Hippocampal formation (tissue), 2 donors: Measurements from ENCODE around the gene ZFYVE28.
A peak's percentile ranks its signal among the peaks of the same experiment; 100 is the strongest.

Experiments
- DNase-seq, 2 donors: peaks; one replicate each; lab custom pipeline; 2025; lab: John Stamatoyannopoulos, UW

The ZFYVE28 gene

GRCh38 chr4:2411786-2412510 is 6.5 kb downstream of the ZFYVE28 start:
- no peak for DNase-seq

GRCh38 chr4:2409381-2409783 is 9.1 kb downstream of the ZFYVE28 start:
- no peak for DNase-seq

GRCh38 chr4:2408976-2409375 is 9.5 kb downstream of the ZFYVE28 start:
- no peak for DNase-seq

GRCh38 chr4:2408401-2408958 is 10.0 kb downstream of the ZFYVE28 start:
- no peak for DNase-seq

GRCh38 chr4:2407991-2408342 is 10.5 kb downstream of the ZFYVE28 start:
- no peak for DNase-seq

GRCh38 chr4:2406920-2407319 is 11.5 kb downstream of the ZFYVE28 start:
- DNase-seq: no peak

- DNase-seq: no peak
Observed at GRCh38 chr4:2406406-2406805, 12.0 kb downstream of the ZFYVE28 start.

GRCh38 chr4:2402941-2403340 is 15.5 kb downstream of the ZFYVE28 start:
- peak in 1 of 2 donors; percentile 68 for DNase-seq

- DNase-seq: peak in 1 of 2 donors; percentile 65
Observed at GRCh38 chr4:2402048-2402842, 16.2 kb downstream of the ZFYVE28 start.

- no peak for DNase-seq
Observed at GRCh38 chr4:2401610-2401983, 16.8 kb downstream of the ZFYVE28 start.

GRCh38 chr4:2400841-2401609 is 17.4 kb downstream of the ZFYVE28 start:
- no peak for DNase-seq

- DNase-seq: no peak
Observed at GRCh38 chr4:2399631-2400190, 18.7 kb downstream of the ZFYVE28 start.

- DNase-seq: no peak
Observed at GRCh38 chr4:2399216-2399615, 19.2 kb downstream of the ZFYVE28 start.

- no peak for DNase-seq
Observed at GRCh38 chr4:2397596-2398379, 20.7 kb downstream of the ZFYVE28 start.

- no peak for DNase-seq
Observed at GRCh38 chr4:2396781-2397368, 21.6 kb downstream of the ZFYVE28 start.

GRCh38 chr4:2395584-2395983 is 22.9 kb downstream of the ZFYVE28 start:
- no peak for DNase-seq

GRCh38 chr4:2395038-2395437 is 23.4 kb downstream of the ZFYVE28 start:
- DNase-seq: no peak

GRCh38 chr4:2394528-2394927 is 23.9 kb downstream of the ZFYVE28 start:
- no peak for DNase-seq

- DNase-seq: no peak
Observed at GRCh38 chr4:2393353-2394270, 24.8 kb downstream of the ZFYVE28 start.
